Neuronal stem cell (in vitro differentiated cells): ENCODE data around the gene PTPRB.

Source experiments
- DNase-seq: peaks from one replicate; pipeline ENCODE4 v3.0.0-alpha.2; 2013; ENCODE audit warnings: low spot score
- H2AFZ ChIP-seq: one replicate; pipeline ENCODE4 v1.6.1; 2013; ENCODE audit warnings: mild to moderate bottlenecking, low read length, inconsistent platforms
- H2AK5ac ChIP-seq: 2 replicates; pipeline ENCODE4 v1.6.1; 2013; ENCODE audit warnings: low read depth, mild to moderate bottlenecking, inconsistent platforms, low read length, moderate library complexity, mixed read lengths
- H2BK120ac ChIP-seq: 2 replicates; pipeline ENCODE4 v1.6.1; 2013; ENCODE audit warnings: low read depth, mild to moderate bottlenecking, inconsistent platforms, low read length, moderate library complexity, mixed read lengths
- H2BK12ac ChIP-seq: one replicate; pipeline ENCODE4 v1.6.1; 2013; ENCODE audit warnings: low read length, inconsistent platforms
- H2BK15ac ChIP-seq: 2 replicates; pipeline ENCODE4 v1.6.1; 2013; ENCODE audit warnings: mild to moderate bottlenecking, low read length, inconsistent platforms, mixed read lengths
- H2BK5ac ChIP-seq: one replicate; pipeline ENCODE4 v1.6.1; 2013; ENCODE audit warnings: inconsistent platforms, mild to moderate bottlenecking, low read length, moderate library complexity
- H3K14ac ChIP-seq: one replicate; pipeline ENCODE4 v1.6.1; 2013; ENCODE audit warnings: low read length, inconsistent platforms
- H3K18ac ChIP-seq: 2 replicates; pipeline ENCODE4 v1.6.1; 2013; ENCODE audit warnings: low read length, inconsistent platforms
- H3K23ac ChIP-seq: 2 replicates; pipeline ENCODE4 v1.6.1; 2013; ENCODE audit warnings: low read depth, mild to moderate bottlenecking, mixed read lengths, low read length, inconsistent platforms; ENCODE audit not compliant: poor library complexity
- H3K27ac ChIP-seq: replicated peaks from 3 replicates; pipeline ENCODE4 v1.5.1; 2013; ENCODE audit warnings: low read length, inconsistent platforms
- H3K27me3 ChIP-seq, 3 experiments: 2 replicates each; pipeline ENCODE4 v1.6.1; 2013; ENCODE audit warnings: low read length in 3 of 3, mild to moderate bottlenecking in 2 of 3, inconsistent platforms in 1 of 3, low read depth in 1 of 3, mixed read lengths in 1 of 3, moderate library complexity in 1 of 3; ENCODE audit not compliant: control insufficient read depth in 3 of 3, insufficient read depth in 3 of 3
- H3K36me3 ChIP-seq, 2 donors: replicated peaks in 1 of 2; 2 replicates each; pipeline ENCODE4 v1.6.1; 2013; ENCODE audit warnings: low read length in 2 of 2; ENCODE audit not compliant: control insufficient read depth in 2 of 2, insufficient read depth in 2 of 2
- H3K4ac ChIP-seq: 2 replicates; pipeline ENCODE4 v1.6.1; 2013; ENCODE audit warnings: inconsistent platforms, mild to moderate bottlenecking, low read length, moderate library complexity
- H3K4me1 ChIP-seq, 2 donors: 1 replicate in 1 of 2; 2 replicates in 1 of 2; pipeline ENCODE4 v1.6.1; 2013; ENCODE audit warnings: low read length in 2 of 2, low read depth in 1 of 2; ENCODE audit not compliant: control insufficient read depth in 2 of 2, insufficient read depth in 1 of 2
- H3K4me2 ChIP-seq: one replicate; pipeline ENCODE4 v1.6.1; 2013; ENCODE audit warnings: mild to moderate bottlenecking, low read length, inconsistent platforms; ENCODE audit not compliant: insufficient read depth, poor library complexity, severe bottlenecking
- H3K4me3 ChIP-seq, 2 donors: 2 replicates each; pipeline ENCODE4 v1.5.1; 2013; ENCODE audit warnings: low read length in 2 of 2, mild to moderate bottlenecking in 2 of 2, inconsistent platforms in 1 of 2, moderate library complexity in 1 of 2
- H3K79me1 ChIP-seq: one replicate; pipeline ENCODE4 v1.6.1; 2013; ENCODE audit warnings: low read depth, mild to moderate bottlenecking, inconsistent platforms, low read length, moderate library complexity
- H3K9ac ChIP-seq: one replicate; pipeline ENCODE4 v1.6.1; 2013; ENCODE audit warnings: mild to moderate bottlenecking, low read depth, low read length, inconsistent platforms; ENCODE audit not compliant: poor library complexity
- H3K9me3 ChIP-seq, 2 donors: replicated peaks in 1 of 2; 2 replicates each; pipeline versions ENCODE3 to v1.6.1; 2013; ENCODE audit warnings: low read length in 2 of 2, mild to moderate bottlenecking in 2 of 2, inconsistent platforms in 1 of 2, low read depth in 1 of 2, mixed read lengths in 1 of 2, moderate library complexity in 1 of 2; ENCODE audit not compliant: control insufficient read depth in 2 of 2, insufficient read depth in 1 of 2
- H4K8ac ChIP-seq: one replicate; pipeline ENCODE4 v1.6.1; 2013; ENCODE audit warnings: low read depth, mild to moderate bottlenecking, inconsistent platforms, low read length, moderate library complexity
- H4K91ac ChIP-seq: one replicate; pipeline ENCODE4 v1.6.1; 2013; ENCODE audit warnings: low read length, low read depth, mild to moderate bottlenecking, inconsistent platforms; ENCODE audit not compliant: poor library complexity
- WGBS, 2 donors: extraction: QIAGEN DNeasy Blood & Tissue Kit; methylation state at CpG; one replicate each; pipeline ENCODE4 v1.1.7; 2013; ENCODE audit warnings: missing lambda C conversion rate in 2 of 2, mixed read lengths in 1 of 2; ENCODE audit not compliant: insufficient read length in 2 of 2, insufficient replicate concordance in 1 of 2; ENCODE audit errors: extremely low coverage in 2 of 2; 5-methylcytosine and 5-hydroxymethylcytosine counted together

Gene PTPRB

DNA sequence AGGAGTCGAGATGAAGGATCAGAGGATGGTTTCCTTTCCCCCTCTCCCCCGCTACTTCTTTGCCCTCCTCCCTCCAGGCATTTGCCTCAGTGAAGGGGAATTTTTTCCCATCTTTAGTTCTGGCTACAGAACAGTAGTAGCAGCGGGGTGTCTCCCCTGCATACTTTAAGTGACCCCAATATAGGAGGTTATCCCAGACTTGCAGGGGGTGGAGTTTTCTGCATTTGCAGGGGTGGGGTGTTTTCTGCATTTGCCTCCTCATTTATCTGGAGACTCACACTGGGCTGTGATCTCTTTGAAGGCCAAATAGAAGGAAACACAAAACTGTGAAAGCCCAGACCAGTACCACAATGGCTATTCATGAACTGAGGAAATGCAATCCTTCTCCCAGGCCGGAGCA lies 19.8 kb downstream of the PTPRB start:
- no peak overlapping the region for H3K14ac ChIP-seq
- H2BK12ac ChIP-seq = no peak overlapping the region
- no peak overlapping the region for H3K4ac ChIP-seq
- no peak overlapping the region for H3K18ac ChIP-seq
- no peak overlapping the region for H3K27ac ChIP-seq
- H3K36me3 ChIP-seq = no peaks in the 10 kb centered on the region
- H4K91ac ChIP-seq = no peak overlapping the region
- no peak overlapping the region for H2BK15ac ChIP-seq
- no peak for DNase-seq
- H3K79me1 ChIP-seq = no peaks in the 10 kb centered on the region
- WGBS, 2 donors = no CpG with 5 or more reads among the region's 4 CpGs
- no peak overlapping the region for H2BK5ac ChIP-seq
- peaks cover 3 to 5% of the 10 kb centered on the region in 2 donors for H3K4me1 ChIP-seq
- H3K9me3 ChIP-seq = no peaks in the 10 kb centered on the region
- H3K23ac ChIP-seq = no peak overlapping the region
- H3K4me3 ChIP-seq = no peak overlapping the region
- no peak overlapping the region for H3K4me2 ChIP-seq
- no peak overlapping the region for H4K8ac ChIP-seq
- H3K9ac ChIP-seq = no peak overlapping the region
- no peak overlapping the region for H2AK5ac ChIP-seq
- no peak overlapping the region for H2BK120ac ChIP-seq
- H2AFZ ChIP-seq = no peak overlapping the region
- H3K27me3 ChIP-seq = peaks cover 0 to 10% (median 0%) of the 10 kb centered on the region in 3 experiments

DNA sequence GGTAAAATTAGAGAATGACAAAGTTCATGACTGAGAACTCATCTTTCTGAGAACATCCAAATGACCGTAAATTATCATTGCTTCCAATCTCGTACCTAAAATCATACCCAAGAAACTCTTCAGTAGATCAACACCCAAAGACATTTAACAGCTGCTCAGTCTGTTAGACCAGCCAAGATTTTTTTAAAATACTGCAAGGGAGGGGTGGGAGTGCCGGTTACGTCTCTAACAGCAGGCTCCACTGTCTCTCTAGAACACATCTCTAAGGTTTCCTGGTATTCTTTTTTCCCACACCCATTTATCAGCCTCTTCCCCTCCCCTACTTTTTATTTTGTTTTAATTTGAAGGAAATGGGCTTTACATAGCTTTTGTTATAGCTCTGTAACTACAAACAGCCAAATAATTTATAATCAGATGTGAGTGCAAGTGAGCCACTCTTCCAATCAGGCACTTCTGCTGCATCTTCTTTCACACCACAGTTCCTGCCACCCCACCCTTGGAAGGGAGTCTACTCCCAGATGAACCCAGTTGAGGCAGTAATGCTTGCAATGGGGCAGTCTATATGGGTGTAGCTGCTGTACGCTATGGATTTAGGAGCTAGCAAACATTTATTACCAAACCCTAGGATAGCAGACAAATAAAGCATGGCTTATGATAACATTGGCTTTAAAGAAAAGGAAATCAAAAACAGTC lies 21.9 kb downstream of the PTPRB start:
- H3K4me3 ChIP-seq = no peak overlapping the region
- H2AFZ ChIP-seq = no peak overlapping the region
- no peak overlapping the region for H2BK120ac ChIP-seq
- H2BK15ac ChIP-seq = no peak overlapping the region
- no peak for DNase-seq
- no peak overlapping the region for H3K23ac ChIP-seq
- no peaks in the 10 kb centered on the region for H3K9me3 ChIP-seq
- peaks cover 0 to 27% (median 2%) of the 10 kb centered on the region in 3 experiments for H3K27me3 ChIP-seq
- H3K27ac ChIP-seq = no peak overlapping the region
- H4K8ac ChIP-seq = no peak overlapping the region
- no peak overlapping the region for H2BK12ac ChIP-seq
- H2AK5ac ChIP-seq = no peak overlapping the region
- H3K9ac ChIP-seq = no peak overlapping the region
- no peak overlapping the region for H3K4ac ChIP-seq
- no peak overlapping the region for H3K18ac ChIP-seq
- no peak overlapping the region for H2BK5ac ChIP-seq
- no peak overlapping the region for H3K4me2 ChIP-seq
- H3K79me1 ChIP-seq = no peaks in the 10 kb centered on the region
- H3K14ac ChIP-seq = no peak overlapping the region
- H3K4me1 ChIP-seq = peaks cover 2 to 3% of the 10 kb centered on the region in 2 donors
- no CpG with 5 or more reads among the region's 5 CpGs for WGBS, 2 donors
- H4K91ac ChIP-seq = no peak overlapping the region
- no peaks in the 10 kb centered on the region for H3K36me3 ChIP-seq

DNA sequence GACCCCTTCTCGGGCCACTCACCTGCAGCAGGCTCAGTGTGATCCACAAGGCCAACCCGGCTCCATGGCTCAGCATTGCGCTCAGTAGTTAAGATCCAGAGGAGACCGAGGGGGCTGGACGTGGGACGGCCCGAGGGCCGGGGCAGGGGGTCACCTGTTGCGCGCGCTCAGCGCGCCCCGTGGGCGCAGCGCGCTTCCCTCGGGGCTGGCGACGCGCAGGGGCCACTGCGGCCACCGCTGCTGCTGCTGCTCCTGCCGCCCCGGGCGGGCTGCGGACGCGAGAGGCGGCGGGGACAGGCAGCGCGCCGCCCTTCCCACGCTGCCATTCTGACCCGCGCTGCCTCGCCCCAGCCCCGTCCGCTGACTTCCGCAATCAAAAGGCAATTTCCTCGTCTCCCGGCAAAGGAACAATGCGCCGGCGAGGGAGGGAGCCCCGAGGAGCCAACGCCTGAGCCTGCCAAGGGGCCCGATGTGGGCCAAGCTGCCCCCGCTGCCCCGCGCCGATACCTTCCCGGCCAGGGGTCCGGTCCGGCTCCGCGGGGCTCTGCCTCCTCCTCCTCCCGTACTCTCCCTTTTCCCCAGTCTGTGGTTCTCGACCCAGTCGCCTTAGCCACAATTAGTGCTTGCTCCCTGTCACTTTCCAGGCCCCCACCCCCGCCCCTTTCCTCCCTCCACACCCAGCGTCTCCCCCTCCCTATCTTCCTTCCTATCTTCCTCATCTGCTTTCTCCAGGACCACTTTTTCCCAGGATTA lies 27.3 kb downstream of the PTPRB start:
- Histone ChIP-seq H3K4me2 (peak overlapping the region; percentile 97), H3K23ac (no peak overlapping the region), H4K8ac (no peak overlapping the region), H2BK12ac (no peak overlapping the region), H3K9ac (peak overlapping the region; percentile 63), H3K9me3 (no peaks in the 10 kb centered on the region), H3K4me1 (peaks cover 0 to 5% of the 10 kb centered on the region in 2 donors), H3K14ac (no peak overlapping the region), H2AK5ac (no peak overlapping the region), H3K79me1 (no peaks in the 10 kb centered on the region), H4K91ac (no peak overlapping the region), H3K4me3 (peak overlapping the region; percentile 51 to 86), H3K27me3 (peaks cover 0 to 53% (median 18%) of the 10 kb centered on the region in 3 experiments), H2BK5ac (no peak overlapping the region), H3K18ac (peak overlapping the region; percentile 95), H2BK15ac (peak overlapping the region; percentile 26), H3K36me3 (no peaks in the 10 kb centered on the region), H2AFZ (peak overlapping the region; percentile 98), H2BK120ac (no peak overlapping the region), H3K4ac (no peak overlapping the region), H3K27ac (no peak overlapping the region)
- WGBS, 2 donors = no CpG with 5 or more reads among the region's 63 CpGs
- DNase-seq = no peak

DNA sequence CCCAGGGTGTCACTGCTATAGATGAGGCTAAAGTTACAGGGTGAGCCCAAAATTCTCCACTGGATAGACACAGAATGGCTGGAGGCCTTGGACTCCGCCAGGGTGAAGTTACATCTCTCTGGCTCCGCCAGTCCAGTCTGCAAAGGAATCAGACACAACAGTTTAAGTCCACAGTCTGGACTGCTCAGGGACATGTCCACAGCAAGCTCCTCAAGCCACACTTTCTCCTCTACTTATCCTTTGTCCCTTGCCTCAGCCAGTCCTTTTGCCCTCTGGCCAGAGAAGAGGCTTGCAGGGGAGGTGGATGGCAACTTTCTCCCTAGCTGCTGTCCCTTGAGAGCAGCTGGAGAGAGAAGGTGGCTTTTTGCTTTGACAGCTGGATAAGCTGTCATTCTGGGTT lies 28.0 kb downstream of the PTPRB start:
- Histone ChIP-seq H2BK15ac (no peak overlapping the region), H3K18ac (no peak overlapping the region), H3K9me3 (no peaks in the 10 kb centered on the region), H2AFZ (peak overlapping the region; percentile 98), H2BK12ac (no peak overlapping the region), H4K91ac (no peak overlapping the region), H3K27me3 (peaks cover 0 to 53% (median 18%) of the 10 kb centered on the region in 3 experiments), H3K27ac (no peak overlapping the region), H3K4me3 (peak overlapping the region; percentile 51 to 86), H3K4me2 (peak overlapping the region; percentile 97), H2BK5ac (no peak overlapping the region), H4K8ac (no peak overlapping the region), H2BK120ac (no peak overlapping the region), H3K9ac (no peak overlapping the region), H3K79me1 (no peaks in the 10 kb centered on the region), H3K4me1 (peaks cover 0 to 5% of the 10 kb centered on the region in 2 donors), H3K4ac (no peak overlapping the region), H3K23ac (no peak overlapping the region), H3K14ac (no peak overlapping the region), H3K36me3 (no peaks in the 10 kb centered on the region), H2AK5ac (no peak overlapping the region)
- DNase-seq = no peak
- WGBS, 2 donors = no CpG with 5 or more reads among the region's 2 CpGs
